GM23338 (cell line): ENCODE data around the gene RNF213. TPM values are rescaled to one million over a fixed set of nuclear protein-coding genes. Genes with fewer than 3 reads are reported as not detected.

Source experiments
- ATAC-seq: fragments of 200-7000 bp; cut with Tn5 transposase; 3 replicates; pipeline ENCODE4 v1.9.1; 2020
- DNase-seq: peaks from one replicate; pipeline ENCODE4 v3.0.0-alpha.2; 2015; ENCODE audit warnings: low spot score
- H2AFZ ChIP-seq: fragments of 200-600 bp; sonication (generic); 2 replicates; pipeline ENCODE4 v1.8.0; 2016; ENCODE audit warnings: antibody characterized with exemption, mild to moderate bottlenecking, moderate library complexity
- H3F3A ChIP-seq: fragments of 200-600 bp; sonication (generic); replicated peaks from 2 replicates; pipeline ENCODE4 v1.8.0; 2017; ENCODE audit warnings: antibody characterized with exemption, mixed run types, low read depth
- H3K27ac ChIP-seq: fragments of 200-600 bp; sonication (generic); 2 replicates; pipeline ENCODE4 v1.6.1; 2016; ENCODE audit warnings: low read depth
- H3K27me3 ChIP-seq: fragments of 200-600 bp; sonication (generic); 2 replicates; pipeline ENCODE4 v1.8.0; 2016; ENCODE audit warnings: mild to moderate bottlenecking, mixed run types, moderate library complexity; ENCODE audit not compliant: insufficient read depth
- H3K36me3 ChIP-seq: fragments of 200-600 bp; sonication (generic); 2 replicates; pipeline ENCODE4 v1.8.0; 2016; ENCODE audit warnings: mild to moderate bottlenecking; ENCODE audit not compliant: insufficient read depth
- H3K4me1 ChIP-seq: fragments of 200-600 bp; sonication (generic); 2 replicates; pipeline ENCODE4 v1.8.0; 2016; ENCODE audit warnings: mild to moderate bottlenecking, moderate library complexity; ENCODE audit not compliant: insufficient read depth
- H3K4me2 ChIP-seq: fragments of 200-600 bp; sonication (generic); 2 replicates; pipeline ENCODE4 v1.7.1; 2017; ENCODE audit warnings: mixed run types
- H3K4me3 ChIP-seq: fragments of 200-600 bp; sonication (generic); 2 replicates; pipeline ENCODE4 v1.6.1; 2016; ENCODE audit warnings: mixed run types
- H3K79me2 ChIP-seq: fragments of 200-600 bp; sonication (generic); replicated peaks from 2 replicates; pipeline ENCODE4 v1.8.0; 2017; ENCODE audit warnings: mild to moderate bottlenecking; ENCODE audit not compliant: insufficient read depth
- H3K9me2 ChIP-seq: fragments of 200-600 bp; sonication (generic); 2 replicates; pipeline ENCODE4 v1.8.0; 2017; ENCODE audit not compliant: insufficient read depth
- H4K20me1 ChIP-seq: fragments of 200-600 bp; sonication (generic); replicated peaks from 2 replicates; pipeline ENCODE4 v1.8.0; 2017; ENCODE audit warnings: mild to moderate bottlenecking; ENCODE audit not compliant: insufficient read depth
- H3K27ac Mint-ChIP-seq: 2 replicates; pipeline ENCODE4 v1.8.0; 2020; ENCODE audit warnings: inconsistent platforms, mild to moderate bottlenecking, moderate library complexity, mixed read lengths
- H3K27me3 Mint-ChIP-seq: 3 replicates; pipeline ENCODE4 v1.8.0; 2022; ENCODE audit warnings: low read depth, mild to moderate bottlenecking, moderate library complexity, mixed read lengths, inconsistent platforms; ENCODE audit not compliant: insufficient read depth, poor library complexity
- H3K36me3 Mint-ChIP-seq: 3 replicates; pipeline ENCODE4 v1.8.0; 2021; ENCODE audit warnings: low read depth, mild to moderate bottlenecking, inconsistent platforms, moderate library complexity, mixed read lengths
- H3K4me1 Mint-ChIP-seq: 3 replicates; pipeline ENCODE4 v1.8.0; 2020; ENCODE audit warnings: mild to moderate bottlenecking, inconsistent platforms, mixed read lengths
- H3K4me3 Mint-ChIP-seq: 3 replicates; pipeline ENCODE4 v1.8.0; 2021; ENCODE audit warnings: moderate library complexity, mild to moderate bottlenecking, inconsistent platforms, mixed read lengths
- H3K9me3 Mint-ChIP-seq: 3 replicates; pipeline ENCODE4 v1.8.0; 2020; ENCODE audit warnings: moderate library complexity, mild to moderate bottlenecking, inconsistent platforms, mixed read lengths
- CREB1 ChIP-seq: fragments of 250-450 bp; sonication (Bioruptor Pico); IDR thresholded peaks from 2 replicates; pipeline ENCODE4 v1.5.0; 2020; ENCODE audit warnings: low read depth, mild to moderate bottlenecking, moderate library complexity
- EZH2phosphoT487 ChIP-seq: fragments of 200-600 bp; sonication (generic); IDR thresholded peaks from one replicate; pipeline ENCODE4 v1.8.1; 2018; ENCODE audit warnings: antibody characterized with exemption; ENCODE audit not compliant: unreplicated experiment
- NANOG ChIP-seq: IDR thresholded peaks from 2 replicates; pipeline ENCODE4 v1.6.1; 2016; ENCODE audit warnings: antibody characterized with exemption, borderline replicate concordance
- STAT1 ChIP-seq: IDR thresholded peaks from one replicate; pipeline ENCODE4 v1.6.1; 2016; ENCODE audit warnings: antibody characterized with exemption; ENCODE audit not compliant: unreplicated experiment
- ZNF331 ChIP-seq: fragments of 250-450 bp; sonication (Bioruptor Pico); IDR thresholded peaks from 2 replicates; pipeline ENCODE4 v1.5.0; 2020; ENCODE audit warnings: low read depth, mild to moderate bottlenecking, moderate library complexity
- polyA plus RNA-seq: library from polyadenylated mRNA; unstranded; fragments of >200 nt; fragmentation: Nextera tagmentation; extraction: Ambion mirVana; gene quantifications from 2 replicates; pipeline ENCODE4 v1.2.1, GENCODE V29; 2016
- total RNA-seq: library from RNA; depleted of rRNA; stranded (reverse); fragments of >200 nt; shearing (Covaris generic); gene quantifications from 2 replicates; pipeline ENCODE4 v1.2.3, GENCODE V29; 2014
- TF ChIP-seq, protein P1 (sequence below): IDR thresholded peaks from one replicate; pipeline ENCODE4 v1.6.1; 2018; ENCODE audit warnings: antibody characterized with exemption; ENCODE audit not compliant: unreplicated experiment
- TF ChIP-seq, protein P2 (sequence below): fragments of 250-450 bp; sonication (Bioruptor Pico); IDR thresholded peaks from 2 replicates; pipeline ENCODE4 v1.5.0; 2020; ENCODE audit warnings: mild to moderate bottlenecking, moderate library complexity
- TF ChIP-seq, protein P3 (sequence below), 2 experiments: fragments of 200-600 bp in 1 of 2; sonication (generic) in 1 of 2; conservative IDR thresholded peaks; 2 replicates each; pipeline versions ENCODE4 v1.5.1 to v1.6.1; 2016 to 2017; ENCODE audit warnings: antibody characterized with exemption in 2 of 2, low read depth in 2 of 2, mild to moderate bottlenecking in 2 of 2, moderate library complexity in 1 of 2
- TF ChIP-seq, protein P4 (sequence below): IDR thresholded peaks from 2 replicates; pipeline ENCODE4 v1.6.1; 2016; ENCODE audit warnings: antibody characterized with exemption

The RNF213 gene
- total and polyA plus RNA-seq, 2 experiments from 2014 or later: 21.2 to 67.2 TPM

DNA sequence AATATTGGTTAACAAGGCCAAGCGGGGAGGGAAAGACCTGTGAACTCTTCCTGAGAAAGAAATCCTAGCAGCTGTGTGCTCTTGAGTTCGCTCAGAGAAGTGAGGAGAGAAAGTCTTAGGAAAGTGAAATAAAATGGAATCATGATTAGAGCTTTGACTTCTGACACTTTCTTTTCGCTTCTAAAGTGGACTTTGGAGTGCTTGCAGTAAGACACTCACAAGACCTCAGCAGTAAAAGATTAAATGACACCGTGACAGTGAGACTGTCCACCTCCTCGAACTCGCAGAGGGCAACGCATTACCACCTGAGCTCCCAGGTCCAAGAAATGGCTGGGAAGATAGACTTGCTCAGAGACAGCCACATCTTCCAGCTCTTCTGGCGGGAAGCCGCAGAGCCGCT is 71.2 kb downstream of the RNF213 start:
- no peak for TF ChIP-seq STAT1
- TF ChIP-seq EZH2phosphoT487: no peak
- TF ChIP-seq, protein P1, sequence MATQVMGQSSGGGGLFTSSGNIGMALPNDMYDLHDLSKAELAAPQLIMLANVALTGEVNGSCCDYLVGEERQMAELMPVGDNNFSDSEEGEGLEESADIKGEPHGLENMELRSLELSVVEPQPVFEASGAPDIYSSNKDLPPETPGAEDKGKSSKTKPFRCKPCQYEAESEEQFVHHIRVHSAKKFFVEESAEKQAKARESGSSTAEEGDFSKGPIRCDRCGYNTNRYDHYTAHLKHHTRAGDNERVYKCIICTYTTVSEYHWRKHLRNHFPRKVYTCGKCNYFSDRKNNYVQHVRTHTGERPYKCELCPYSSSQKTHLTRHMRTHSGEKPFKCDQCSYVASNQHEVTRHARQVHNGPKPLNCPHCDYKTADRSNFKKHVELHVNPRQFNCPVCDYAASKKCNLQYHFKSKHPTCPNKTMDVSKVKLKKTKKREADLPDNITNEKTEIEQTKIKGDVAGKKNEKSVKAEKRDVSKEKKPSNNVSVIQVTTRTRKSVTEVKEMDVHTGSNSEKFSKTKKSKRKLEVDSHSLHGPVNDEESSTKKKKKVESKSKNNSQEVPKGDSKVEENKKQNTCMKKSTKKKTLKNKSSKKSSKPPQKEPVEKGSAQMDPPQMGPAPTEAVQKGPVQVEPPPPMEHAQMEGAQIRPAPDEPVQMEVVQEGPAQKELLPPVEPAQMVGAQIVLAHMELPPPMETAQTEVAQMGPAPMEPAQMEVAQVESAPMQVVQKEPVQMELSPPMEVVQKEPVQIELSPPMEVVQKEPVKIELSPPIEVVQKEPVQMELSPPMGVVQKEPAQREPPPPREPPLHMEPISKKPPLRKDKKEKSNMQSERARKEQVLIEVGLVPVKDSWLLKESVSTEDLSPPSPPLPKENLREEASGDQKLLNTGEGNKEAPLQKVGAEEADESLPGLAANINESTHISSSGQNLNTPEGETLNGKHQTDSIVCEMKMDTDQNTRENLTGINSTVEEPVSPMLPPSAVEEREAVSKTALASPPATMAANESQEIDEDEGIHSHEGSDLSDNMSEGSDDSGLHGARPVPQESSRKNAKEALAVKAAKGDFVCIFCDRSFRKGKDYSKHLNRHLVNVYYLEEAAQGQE: no peak
- TF ChIP-seq, protein P2, sequence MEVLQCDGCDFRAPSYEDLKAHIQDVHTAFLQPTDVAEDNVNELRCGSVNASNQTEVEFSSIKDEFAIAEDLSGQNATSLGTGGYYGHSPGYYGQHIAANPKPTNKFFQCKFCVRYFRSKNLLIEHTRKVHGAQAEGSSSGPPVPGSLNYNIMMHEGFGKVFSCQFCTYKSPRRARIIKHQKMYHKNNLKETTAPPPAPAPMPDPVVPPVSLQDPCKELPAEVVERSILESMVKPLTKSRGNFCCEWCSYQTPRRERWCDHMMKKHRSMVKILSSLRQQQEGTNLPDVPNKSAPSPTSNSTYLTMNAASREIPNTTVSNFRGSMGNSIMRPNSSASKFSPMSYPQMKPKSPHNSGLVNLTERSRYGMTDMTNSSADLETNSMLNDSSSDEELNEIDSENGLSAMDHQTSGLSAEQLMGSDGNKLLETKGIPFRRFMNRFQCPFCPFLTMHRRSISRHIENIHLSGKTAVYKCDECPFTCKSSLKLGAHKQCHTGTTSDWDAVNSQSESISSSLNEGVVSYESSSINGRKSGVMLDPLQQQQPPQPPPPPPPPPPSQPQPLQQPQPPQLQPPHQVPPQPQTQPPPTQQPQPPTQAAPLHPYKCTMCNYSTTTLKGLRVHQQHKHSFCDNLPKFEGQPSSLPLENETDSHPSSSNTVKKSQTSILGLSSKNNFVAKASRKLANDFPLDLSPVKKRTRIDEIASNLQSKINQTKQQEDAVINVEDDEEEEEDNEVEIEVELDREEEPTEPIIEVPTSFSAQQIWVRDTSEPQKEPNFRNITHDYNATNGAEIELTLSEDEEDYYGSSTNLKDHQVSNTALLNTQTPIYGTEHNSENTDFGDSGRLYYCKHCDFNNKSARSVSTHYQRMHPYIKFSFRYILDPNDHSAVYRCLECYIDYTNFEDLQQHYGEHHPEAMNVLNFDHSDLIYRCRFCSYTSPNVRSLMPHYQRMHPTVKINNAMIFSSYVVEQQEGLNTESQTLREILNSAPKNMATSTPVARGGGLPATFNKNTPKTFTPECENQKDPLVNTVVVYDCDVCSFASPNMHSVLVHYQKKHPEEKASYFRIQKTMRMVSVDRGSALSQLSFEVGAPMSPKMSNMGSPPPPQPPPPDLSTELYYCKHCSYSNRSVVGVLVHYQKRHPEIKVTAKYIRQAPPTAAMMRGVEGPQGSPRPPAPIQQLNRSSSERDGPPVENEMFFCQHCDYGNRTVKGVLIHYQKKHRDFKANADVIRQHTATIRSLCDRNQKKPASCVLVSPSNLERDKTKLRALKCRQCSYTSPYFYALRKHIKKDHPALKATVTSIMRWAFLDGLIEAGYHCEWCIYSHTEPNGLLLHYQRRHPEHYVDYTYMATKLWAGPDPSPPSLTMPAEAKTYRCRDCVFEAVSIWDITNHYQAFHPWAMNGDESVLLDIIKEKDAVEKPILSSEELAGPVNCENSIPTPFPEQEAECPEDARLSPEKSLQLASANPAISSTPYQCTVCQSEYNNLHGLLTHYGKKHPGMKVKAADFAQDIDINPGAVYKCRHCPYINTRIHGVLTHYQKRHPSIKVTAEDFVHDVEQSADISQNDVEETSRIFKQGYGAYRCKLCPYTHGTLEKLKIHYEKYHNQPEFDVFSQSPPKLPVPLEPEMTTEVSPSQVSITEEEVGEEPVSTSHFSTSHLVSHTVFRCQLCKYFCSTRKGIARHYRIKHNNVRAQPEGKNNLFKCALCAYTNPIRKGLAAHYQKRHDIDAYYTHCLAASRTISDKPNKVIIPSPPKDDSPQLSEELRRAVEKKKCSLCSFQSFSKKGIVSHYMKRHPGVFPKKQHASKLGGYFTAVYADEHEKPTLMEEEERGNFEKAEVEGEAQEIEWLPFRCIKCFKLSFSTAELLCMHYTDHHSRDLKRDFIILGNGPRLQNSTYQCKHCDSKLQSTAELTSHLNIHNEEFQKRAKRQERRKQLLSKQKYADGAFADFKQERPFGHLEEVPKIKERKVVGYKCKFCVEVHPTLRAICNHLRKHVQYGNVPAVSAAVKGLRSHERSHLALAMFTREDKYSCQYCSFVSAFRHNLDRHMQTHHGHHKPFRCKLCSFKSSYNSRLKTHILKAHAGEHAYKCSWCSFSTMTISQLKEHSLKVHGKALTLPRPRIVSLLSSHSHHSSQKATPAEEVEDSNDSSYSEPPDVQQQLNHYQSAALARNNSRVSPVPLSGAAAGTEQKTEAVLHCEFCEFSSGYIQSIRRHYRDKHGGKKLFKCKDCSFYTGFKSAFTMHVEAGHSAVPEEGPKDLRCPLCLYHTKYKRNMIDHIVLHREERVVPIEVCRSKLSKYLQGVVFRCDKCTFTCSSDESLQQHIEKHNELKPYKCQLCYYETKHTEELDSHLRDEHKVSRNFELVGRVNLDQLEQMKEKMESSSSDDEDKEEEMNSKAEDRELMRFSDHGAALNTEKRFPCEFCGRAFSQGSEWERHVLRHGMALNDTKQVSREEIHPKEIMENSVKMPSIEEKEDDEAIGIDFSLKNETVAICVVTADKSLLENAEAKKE (CRISPR knock-in tag): no peak
- TF ChIP-seq ZNF331 (CRISPR knock-in tag): no peak
- TF ChIP-seq, protein P3, sequence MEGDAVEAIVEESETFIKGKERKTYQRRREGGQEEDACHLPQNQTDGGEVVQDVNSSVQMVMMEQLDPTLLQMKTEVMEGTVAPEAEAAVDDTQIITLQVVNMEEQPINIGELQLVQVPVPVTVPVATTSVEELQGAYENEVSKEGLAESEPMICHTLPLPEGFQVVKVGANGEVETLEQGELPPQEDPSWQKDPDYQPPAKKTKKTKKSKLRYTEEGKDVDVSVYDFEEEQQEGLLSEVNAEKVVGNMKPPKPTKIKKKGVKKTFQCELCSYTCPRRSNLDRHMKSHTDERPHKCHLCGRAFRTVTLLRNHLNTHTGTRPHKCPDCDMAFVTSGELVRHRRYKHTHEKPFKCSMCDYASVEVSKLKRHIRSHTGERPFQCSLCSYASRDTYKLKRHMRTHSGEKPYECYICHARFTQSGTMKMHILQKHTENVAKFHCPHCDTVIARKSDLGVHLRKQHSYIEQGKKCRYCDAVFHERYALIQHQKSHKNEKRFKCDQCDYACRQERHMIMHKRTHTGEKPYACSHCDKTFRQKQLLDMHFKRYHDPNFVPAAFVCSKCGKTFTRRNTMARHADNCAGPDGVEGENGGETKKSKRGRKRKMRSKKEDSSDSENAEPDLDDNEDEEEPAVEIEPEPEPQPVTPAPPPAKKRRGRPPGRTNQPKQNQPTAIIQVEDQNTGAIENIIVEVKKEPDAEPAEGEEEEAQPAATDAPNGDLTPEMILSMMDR (conservative IDR thresholded peaks at IDR 0.05; ENCODE audit: low read depth in 2 of 2): no peak
- TF ChIP-seq, protein P4, sequence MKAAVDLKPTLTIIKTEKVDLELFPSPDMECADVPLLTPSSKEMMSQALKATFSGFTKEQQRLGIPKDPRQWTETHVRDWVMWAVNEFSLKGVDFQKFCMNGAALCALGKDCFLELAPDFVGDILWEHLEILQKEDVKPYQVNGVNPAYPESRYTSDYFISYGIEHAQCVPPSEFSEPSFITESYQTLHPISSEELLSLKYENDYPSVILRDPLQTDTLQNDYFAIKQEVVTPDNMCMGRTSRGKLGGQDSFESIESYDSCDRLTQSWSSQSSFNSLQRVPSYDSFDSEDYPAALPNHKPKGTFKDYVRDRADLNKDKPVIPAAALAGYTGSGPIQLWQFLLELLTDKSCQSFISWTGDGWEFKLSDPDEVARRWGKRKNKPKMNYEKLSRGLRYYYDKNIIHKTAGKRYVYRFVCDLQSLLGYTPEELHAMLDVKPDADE: no peak
- no peak for TF ChIP-seq CREB1 (CRISPR knock-in tag)
- TF ChIP-seq NANOG: no peak
- H3K36me3 Mint-ChIP-seq: peaks cover 60% of the 10 kb centered on the region

More for the DNA sequence above, 71.2 kb downstream of the RNF213 start:
- Mint-ChIP-seq H3K4me1 (no peaks in the 10 kb centered on the region), H3K27ac (no peak overlapping the region), H3K27me3 (peaks cover 2% of the 10 kb centered on the region), H3K4me3 (no peak overlapping the region), H3K9me3 (no peaks in the 10 kb centered on the region)
- Histone ChIP-seq H3K4me1 (no peaks in the 10 kb centered on the region), H2AFZ (no peak overlapping the region), H3F3A (no peaks in the 10 kb centered on the region), H3K9me2 (no peaks in the 10 kb centered on the region), H3K79me2 (no peaks in the 10 kb centered on the region), H3K4me3 (no peak overlapping the region), H3K27ac (no peak overlapping the region), H3K27me3 (no peaks in the 10 kb centered on the region), H4K20me1 (no peaks in the 10 kb centered on the region), H3K4me2 (no peak overlapping the region), H3K36me3 (peaks cover 18% of the 10 kb centered on the region; the same call in 1 of the 2 replicates)
- DNase-seq: no peak
- ATAC-seq: no peak
